Stomach (tissue), 9 donors: ENCODE measurements around the gene MOCS1. TPM values are rescaled to one million over a fixed set of nuclear protein-coding genes. Genes with fewer than 3 reads are reported as not detected.

Experiments
- DNase-seq, 2 donors: peaks; one replicate each; pipeline versions ENCODE4 v3.0.0 to v3.0.0-alpha.2; 2013 to 2019
- H3K27ac ChIP-seq, 5 donors: fragments of 200-600 bp in 4 of 5; sonication (generic) in 4 of 5; one replicate each; pipeline ENCODE4 v1.5.1; 2013 to 2019; ENCODE audit warnings: mild to moderate bottlenecking in 1 of 5, moderate library complexity in 1 of 5
- H3K27me3 ChIP-seq, 3 donors: fragments of 200-600 bp; sonication (generic); one replicate each; pipeline ENCODE4 v1.5.1; 2017 to 2019; ENCODE audit warnings: mixed run types in 1 of 3
- H3K36me3 ChIP-seq, 4 donors: fragments of 200-600 bp; sonication (generic); 1 replicate in 3 of 4; 2 replicates in 1 of 4; pipeline ENCODE4 v1.5.1; 2016 to 2019
- H3K4me1 ChIP-seq, 4 donors: fragments of 200-600 bp; sonication (generic); one replicate each; pipeline ENCODE4 v1.5.1; 2016 to 2019
- H3K4me3 ChIP-seq, 4 donors: fragments of 200-600 bp; sonication (generic) in 3 of 4; one replicate each; pipeline ENCODE4 v1.5.1; 2016 to 2019; ENCODE audit warnings: mild to moderate bottlenecking in 1 of 4
- H3K9me3 ChIP-seq, 4 donors: fragments of 200-600 bp; sonication (generic); one replicate each; pipeline ENCODE4 v1.5.1; 2016 to 2019
- CTCF ChIP-seq, 7 experiments: fragments of 450-650 bp in 4 of 7; fragments of 200-600 bp in 3 of 7; sonication (generic) in 3 of 7; IDR thresholded peaks; one replicate each; pipeline ENCODE4 v1.5.1; 2016 to 2019; ENCODE audit warnings: antibody characterized with exemption in 7 of 7, control low read depth in 2 of 7, mild to moderate bottlenecking in 1 of 7
- EP300 ChIP-seq: sonication (generic); formaldehyde crosslinking; IDR thresholded peaks from one replicate; pipeline ENCODE4 v1.6.1; 2017; ENCODE audit warnings: antibody characterized with exemption
- POLR2A ChIP-seq, 4 donors: fragments of 450-650 bp; IDR thresholded peaks; one replicate each; pipeline ENCODE4 v1.6.1; 2016; ENCODE audit warnings: antibody characterized with exemption in 4 of 4, control low read depth in 2 of 4, mild to moderate bottlenecking in 1 of 4, moderate library complexity in 1 of 4
- POLR2AphosphoS5 ChIP-seq, 3 donors: sonication (generic); formaldehyde crosslinking; IDR thresholded peaks; one replicate each; pipeline ENCODE4 v1.6.1; 2016; ENCODE audit warnings: antibody characterized with exemption in 3 of 3
- WGBS, 5 donors: extraction: QIAGEN DNeasy Blood & Tissue Kit in 3 of 5; methylation state at CpG; one replicate each; pipeline versions ENCODE4 v1.1.5 to v1.1.7; 2013 to 2018; 5-methylcytosine and 5-hydroxymethylcytosine counted together
- intact Hi-C: fragments of 100-400 bp; cut with DNase I; formaldehyde crosslinking; loops from one replicate; pipeline ENCODE4 v1.15.1; 2023; ENCODE audit warnings: low total_unique reads
- polyA plus RNA-seq, 3 donors: library from polyadenylated mRNA; stranded (reverse); fragments of 200-250 nt; gene quantifications; one replicate each; pipeline ENCODE4 v1.2.3, GENCODE V29; 2013
- total RNA-seq, 5 donors: library from RNA; depleted of rRNA; stranded (reverse); fragments of >200 nt; gene quantifications; one replicate each; pipeline versions ENCODE4 v1.1.0 to v1.2.3, GENCODE V29; 2014 to 2016
- donor health status: healthy with polysubstance abuse.
- donor health status: Bipolar disorder and iron deficiency.
- donor health status: healthy.

Gene MOCS1
- total and polyA plus RNA-seq, 8 donors: 4.0 to 15.4 (median 10.0) TPM

- DNase-seq: no peak
- no peak for TF ChIP-seq EP300
- no peak for TF ChIP-seq POLR2A (IDR thresholded peaks at IDR 0.05)
- TF ChIP-seq CTCF (IDR thresholded peaks at IDR 0.05): no peak
- no peaks in the 10 kb centered on the region for H3K27me3 ChIP-seq
- no peaks in the 10 kb centered on the region for H3K9me3 ChIP-seq
- no peak overlapping the region for H3K27ac ChIP-seq
- intact Hi-C loops: loop anchor here (10.0 kb wide), 1 partner anchor 553 kb away; no protein-coding TSS in a partner anchor
- 66 to 92% (median 80%) methylated on average over 3 of the region's 3 CpGs for WGBS, 5 donors
- no peak overlapping the region for H3K4me3 ChIP-seq
- peaks cover 26 to 74% (median 67%) of the 10 kb centered on the region in 4 donors for H3K36me3 ChIP-seq
- H3K4me1 ChIP-seq: no peaks in the 10 kb centered on the region
Observed at GRCh38 chr6:39897698-39898097, 36.6 kb downstream of the MOCS1 start.

GRCh38 chr6:39896701-39897100 is 37.6 kb downstream of the MOCS1 start:
- intact Hi-C loops: loop anchor here (10.0 kb wide), 1 partner anchor 552 kb away; no protein-coding TSS in a partner anchor
- no peak overlapping the region for H3K4me3 ChIP-seq
- WGBS, 5 donors: 86 to 97% (median 88%) methylated on average over 9 to 12 of the region's 12 CpGs
- H3K27ac ChIP-seq: no peak overlapping the region
- no peaks in the 10 kb centered on the region for H3K9me3 ChIP-seq
- TF ChIP-seq EP300: no peak
- TF ChIP-seq CTCF (IDR thresholded peaks at IDR 0.05): no peak
- TF ChIP-seq POLR2A (IDR thresholded peaks at IDR 0.05): no peak
- TF ChIP-seq POLR2AphosphoS5 (IDR thresholded peaks at IDR 0.05): no peak
- no peaks in the 10 kb centered on the region for H3K27me3 ChIP-seq
- peaks cover 26 to 69% (median 59%) of the 10 kb centered on the region in 4 donors for H3K36me3 ChIP-seq
- no peaks in the 10 kb centered on the region for H3K4me1 ChIP-seq
- DNase-seq: no peak

GRCh38 chr6:39893286-39893685 is 41.0 kb downstream of the MOCS1 start:
- Histone ChIP-seq H3K4me1 (peaks cover 0 to 16% (median 3%) of the 10 kb centered on the region in 4 donors), H3K4me3 (no peak overlapping the region), H3K27ac (no peak overlapping the region), H3K9me3 (no peaks in the 10 kb centered on the region), H3K27me3 (no peaks in the 10 kb centered on the region), H3K36me3 (peaks cover 6 to 48% (median 24%) of the 10 kb centered on the region in 4 donors)
- TF ChIP-seq POLR2AphosphoS5 (IDR thresholded peaks at IDR 0.05) (no peak), POLR2A (IDR thresholded peaks at IDR 0.05) (no peak), EP300 (no peak), CTCF (IDR thresholded peaks at IDR 0.05) (no peak)
- 83 to 88% (median 84%) methylated on average over 8 of the region's 8 CpGs for WGBS, 5 donors
- DNase-seq: no peak
- intact Hi-C loops: loop anchor here (10.0 kb wide), 1 partner anchor 548 kb away; no protein-coding TSS in a partner anchor

GRCh38 chr6:39892490-39893129 is 41.7 kb downstream of the MOCS1 start:
- H3K4me1 ChIP-seq: peaks cover 4 to 23% (median 10%) of the 10 kb centered on the region in 4 donors
- H3K27me3 ChIP-seq: no peaks in the 10 kb centered on the region
- intact Hi-C loops: loop anchor here (10.0 kb wide), 1 partner anchor 548 kb away; no protein-coding TSS in a partner anchor
- H3K36me3 ChIP-seq: peaks cover 4 to 42% (median 19%) of the 10 kb centered on the region in 4 donors
- H3K27ac ChIP-seq: peak overlapping the region in 1 of 5 donors; percentile 38
- TF ChIP-seq CTCF (IDR thresholded peaks at IDR 0.05): peak in 5 of 7 experiments; percentile 50 to 78 (median 64)
- no peak for TF ChIP-seq POLR2A (IDR thresholded peaks at IDR 0.05)
- no peak for TF ChIP-seq EP300
- peak in 1 of 3 donors; percentile 29 for TF ChIP-seq POLR2AphosphoS5 (IDR thresholded peaks at IDR 0.05)
- no peak overlapping the region for H3K4me3 ChIP-seq
- no peaks in the 10 kb centered on the region for H3K9me3 ChIP-seq
- WGBS, 5 donors: 43 to 61% (median 53%) methylated on average over 2 of the region's 2 CpGs
- peak; percentile 74 to 88 for DNase-seq
